ENCODE data around the gene BTF3. TPM values are rescaled to one million over a fixed set of nuclear protein-coding genes. Genes with fewer than 3 reads are reported as not detected.

BTF3 gene
- total and polyA plus RNA-seq, 2 of the 13 experiments (the other 11 are each of a cell fraction or from before 2014, with no cell fraction given), result 557 to 698 TPM

- TF ChIP-seq RBAK (CRISPR knock-in tag; IDR thresholded peaks at IDR 0.05) (no peak), ZNF878 (CRISPR knock-in tag; IDR thresholded peaks at IDR 0.05) (peak; percentile 79), YEATS2 (CRISPR knock-in tag; IDR thresholded peaks at IDR 0.05; ENCODE audit: borderline replicate concordance) (no peak), POGK (CRISPR knock-in tag; conservative IDR thresholded peaks at IDR 0.05) (peak; percentile 37), ARID3A (IDR thresholded peaks at IDR 0.05; ENCODE audit: low read depth, low read length) (no peak), ZNF282 (IDR thresholded peaks at IDR 0.05; ENCODE audit: partially characterized antibody) (no peak), EHMT2 (IDR thresholded peaks at IDR 0.05; ENCODE audit: borderline replicate concordance, low read depth, low read length) (no peak), GATAD2A (CRISPR knock-in tag; IDR thresholded peaks at IDR 0.05) (peak; percentile 41; the same call in 1 of the 2 replicates), TCF7 (IDR thresholded peaks at IDR 0.05; ENCODE audit: low read depth) (no peak), RORA (CRISPR knock-in tag; IDR thresholded peaks at IDR 0.05) (no peak), CAMTA2 (CRISPR knock-in tag; IDR thresholded peaks at IDR 0.05; ENCODE audit: borderline replicate concordance) (peak; percentile 85), ZBED4 (CRISPR knock-in tag; IDR thresholded peaks at IDR 0.05; ENCODE audit: borderline replicate concordance) (no peak), TGIF2 (CRISPR knock-in tag; IDR thresholded peaks at IDR 0.05) (no peak; the same call in 1 of the 2 replicates), ZNF703 (CRISPR knock-in tag; IDR thresholded peaks at IDR 0.05; ENCODE audit: borderline replicate concordance) (peak; percentile 72; the same call in 1 of the 2 replicates), ATF4 (CRISPR knock-in tag; IDR thresholded peaks at IDR 0.05) (no peak; a peak in 1 of 4 replicates), MXD4 (CRISPR knock-in tag; IDR thresholded peaks at IDR 0.05) (no peak; the same call in 1 of the 2 replicates), PHF20 (CRISPR knock-in tag; IDR thresholded peaks at IDR 0.05) (peak; percentile 83)
These were observed at the start of gene BTF3 (continued) for GRCh38 chr5:73498057-73498992.
